Tibial artery (tissue), 4 donors: ENCODE data around the gene NOL9.

Experiments used
- DNase-seq, 2 donors: peaks; one replicate each; pipeline ENCODE4 v3.0.0-alpha.2; 2019
- H3K27ac ChIP-seq, 2 donors: fragments of 200-600 bp; sonication (generic) in 1 of 2; 1 replicate in 1 of 2; 2 replicates in 1 of 2; pipeline ENCODE4 v1.5.1; 2018 to 2019; ENCODE audit warnings: mild to moderate bottlenecking in 1 of 2
- H3K27me3 ChIP-seq, 2 donors: fragments of 200-600 bp; sonication (generic) in 1 of 2; one replicate each; pipeline versions ENCODE4 v1.5.1 to v1.6.0; 2016 to 2019
- H3K36me3 ChIP-seq, 3 donors: fragments of 200-600 bp; sonication (generic) in 2 of 3; one replicate each; pipeline ENCODE4 v1.5.1; 2016 to 2019; ENCODE audit warnings: mild to moderate bottlenecking in 2 of 3
- H3K4me1 ChIP-seq, 4 donors: fragments of 200-600 bp; sonication (generic) in 2 of 4; 1 replicate in 3 of 4; 2 replicates in 1 of 4; pipeline ENCODE4 v1.5.1; 2016 to 2019
- H3K4me3 ChIP-seq, 2 donors: fragments of 200-600 bp; sonication (generic) in 1 of 2; 1 replicate in 1 of 2; 2 replicates in 1 of 2; pipeline ENCODE4 v1.5.1; 2018 to 2019; ENCODE audit warnings: mild to moderate bottlenecking in 2 of 2
- H3K9me3 ChIP-seq, 3 donors: fragments of 200-600 bp; sonication (generic) in 1 of 3; one replicate each; pipeline ENCODE4 v1.5.1; 2016 to 2019
- CTCF ChIP-seq, 2 experiments: fragments of 200-600 bp in 1 of 2; fragments of 450-650 bp in 1 of 2; IDR thresholded peaks; one replicate each; pipeline ENCODE4 v1.5.1; 2017 to 2019; ENCODE audit warnings: antibody characterized with exemption in 2 of 2, mild to moderate bottlenecking in 1 of 2, moderate library complexity in 1 of 2
- intact Hi-C: fragments of 100-400 bp; cut with DNase I; formaldehyde crosslinking; loops from one replicate; pipeline ENCODE4 v1.15.0; 2023; ENCODE audit warnings: low total_unique reads

NOL9 gene

GRCh38 chr1:6476483-6476882 lies 77.8 kb downstream of the NOL9 start:
- intact Hi-C loops, result no loop called here
- H3K27ac ChIP-seq, result no peak overlapping the region
- TF ChIP-seq CTCF (IDR thresholded peaks at IDR 0.05), result no peak
- no peaks in the 10 kb centered on the region for H3K4me1 ChIP-seq
- DNase-seq, result no peak
- H3K4me3 ChIP-seq, result no peak overlapping the region
- peaks cover 0 to 5% of the 10 kb centered on the region in 2 donors for H3K27me3 ChIP-seq
- peaks cover 0 to 29% (median 25%) of the 10 kb centered on the region in 3 donors for H3K36me3 ChIP-seq
- H3K9me3 ChIP-seq, result no peaks in the 10 kb centered on the region

GRCh38 chr1:6475381-6476133 lies 78.8 kb downstream of the NOL9 start:
- TF ChIP-seq CTCF (IDR thresholded peaks at IDR 0.05), result peak; percentile 77 to 91
- Histone ChIP-seq H3K4me1 (no peaks in the 10 kb centered on the region), H3K36me3 (peaks cover 0 to 39% (median 30%) of the 10 kb centered on the region in 3 donors), H3K27ac (no peak overlapping the region), H3K9me3 (no peaks in the 10 kb centered on the region), H3K27me3 (peaks cover 0 to 5% of the 10 kb centered on the region in 2 donors), H3K4me3 (no peak overlapping the region)
- intact Hi-C loops, result no loop called here
- no peak for DNase-seq

DNA sequence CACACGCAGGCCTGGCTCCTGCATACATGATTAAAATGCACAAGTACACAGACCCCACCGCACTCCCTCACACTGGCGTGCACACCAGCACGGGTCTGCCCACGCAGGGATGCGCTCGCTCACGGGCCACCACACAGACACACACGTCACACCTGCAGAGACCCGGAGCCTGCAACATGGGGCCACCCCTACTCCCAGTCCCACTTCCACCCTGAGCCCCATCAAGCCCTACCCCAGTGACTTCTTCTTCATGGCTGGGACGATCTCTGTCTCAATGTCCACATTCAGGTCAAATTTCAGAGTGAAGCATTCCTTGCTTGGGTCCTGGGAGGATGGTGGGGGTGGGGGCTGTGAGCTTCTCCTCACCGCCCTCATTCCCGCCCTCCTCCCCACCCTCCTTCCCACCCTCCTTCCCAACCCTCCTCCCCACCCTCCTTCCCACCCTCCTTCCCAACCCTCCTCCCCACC lies 79.5 kb downstream of the NOL9 start:
- H3K9me3 ChIP-seq, result no peaks in the 10 kb centered on the region
- intact Hi-C loops, result no loop called here
- no peak overlapping the region for H3K4me3 ChIP-seq
- no peak for TF ChIP-seq CTCF (IDR thresholded peaks at IDR 0.05)
- no peak overlapping the region for H3K27ac ChIP-seq
- H3K27me3 ChIP-seq, result peaks cover 0 to 5% of the 10 kb centered on the region in 2 donors
- DNase-seq, result no peak
- peaks cover 0 to 46% (median 34%) of the 10 kb centered on the region in 3 donors for H3K36me3 ChIP-seq
- H3K4me1 ChIP-seq, result no peaks in the 10 kb centered on the region

DNA sequence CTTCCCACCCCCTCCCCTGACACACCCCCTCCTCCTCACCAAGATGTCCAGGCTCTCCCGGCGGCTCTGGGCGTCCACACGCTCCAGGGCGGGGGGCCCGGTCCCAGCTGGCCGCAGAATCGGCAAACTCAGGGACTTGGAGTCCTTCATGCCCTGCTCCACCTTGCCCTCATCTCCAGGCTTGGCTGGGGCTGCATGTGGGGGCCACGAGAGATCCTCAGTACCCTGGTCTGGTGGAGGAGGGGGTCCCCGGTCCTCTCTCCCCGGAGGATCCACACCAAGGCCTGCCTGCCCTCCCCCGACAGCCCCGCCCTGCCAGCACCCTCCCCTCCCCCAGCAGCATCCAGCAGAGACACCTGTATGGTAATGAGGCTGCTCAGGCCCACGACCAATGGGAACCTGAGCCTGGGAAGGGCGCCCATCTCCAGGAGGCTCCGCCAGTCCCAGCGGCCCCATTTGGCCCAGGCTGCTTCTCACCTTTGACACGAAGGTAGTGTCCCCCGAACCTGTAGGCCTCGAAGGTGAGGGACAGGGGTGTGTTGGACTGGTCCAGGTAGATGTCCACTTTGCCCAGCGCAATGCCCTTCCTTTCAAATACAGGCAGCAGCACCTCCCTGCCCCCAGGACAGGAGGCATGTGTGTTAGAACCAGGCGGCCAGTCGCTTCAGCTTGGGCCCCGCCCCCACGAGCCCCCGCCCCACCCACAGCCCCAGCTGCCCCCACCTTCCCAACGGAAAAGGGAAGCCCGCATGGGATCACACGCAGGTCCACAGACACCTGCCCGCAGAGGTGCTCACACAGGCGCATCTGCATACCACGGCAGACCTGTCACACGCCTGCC lies 80.1 kb downstream of the NOL9 start:
- Histone ChIP-seq H3K27me3 (peaks cover 0 to 5% of the 10 kb centered on the region in 2 donors), H3K27ac (no peak overlapping the region), H3K36me3 (peaks cover 0 to 52% (median 34%) of the 10 kb centered on the region in 3 donors), H3K4me1 (no peaks in the 10 kb centered on the region), H3K4me3 (no peak overlapping the region), H3K9me3 (no peaks in the 10 kb centered on the region)
- intact Hi-C loops, result no loop called here
- TF ChIP-seq CTCF (IDR thresholded peaks at IDR 0.05), result no peak
- no peak for DNase-seq

- intact Hi-C loops, result no loop called here
- no peak for DNase-seq
- peaks cover 0 to 63% (median 45%) of the 10 kb centered on the region in 3 donors for H3K36me3 ChIP-seq
- no peak overlapping the region for H3K4me3 ChIP-seq
- no peaks in the 10 kb centered on the region for H3K9me3 ChIP-seq
- no peak overlapping the region for H3K27ac ChIP-seq
- no peak for TF ChIP-seq CTCF (IDR thresholded peaks at IDR 0.05)
- H3K27me3 ChIP-seq, result peaks cover 0 to 5% of the 10 kb centered on the region in 2 donors
- H3K4me1 ChIP-seq, result no peaks in the 10 kb centered on the region
These were observed 81.2 kb downstream of the NOL9 start for GRCh38 chr1:6473156-6473555.
